DND-41 (cell line): ENCODE results near the gene PCDHA11.

ENCODE experiments used
- ATAC-seq: fragments of 200-7000 bp; cut with Tn5 transposase; 3 replicates; pipeline ENCODE4 v1.9.1; 2021; ENCODE audit warnings: low read depth; ENCODE audit not compliant: insufficient read depth
- DNase-seq: peaks from one replicate; pipeline ENCODE4 v3.0.0-alpha.2; 2020
- H2AFZ ChIP-seq: 2 replicates; pipeline ENCODE4 v1.6.0; 2012; ENCODE audit warnings: low read depth, low read length
- H3K27ac ChIP-seq: 2 replicates; pipeline ENCODE4 v1.5.1; 2012; ENCODE audit warnings: low read length, inconsistent platforms
- H3K27me3 ChIP-seq: fragments of 200-600 bp; sonication (generic); 2 replicates; pipeline ENCODE4 v1.6.0; 2012; ENCODE audit warnings: low read length, mild to moderate bottlenecking, inconsistent platforms; ENCODE audit not compliant: insufficient read depth, poor library complexity
- H3K36me3 ChIP-seq: 2 replicates; pipeline ENCODE4 v1.5.1; 2012; ENCODE audit warnings: low read length, inconsistent platforms; ENCODE audit not compliant: insufficient read depth
- H3K4me1 ChIP-seq: 2 replicates; pipeline ENCODE4 v1.5.1; 2012; ENCODE audit warnings: mild to moderate bottlenecking, low read length; ENCODE audit not compliant: insufficient read depth
- H3K4me2 ChIP-seq: 2 replicates; pipeline ENCODE4 v1.6.0; 2012; ENCODE audit warnings: mild to moderate bottlenecking, moderate library complexity, low read length, inconsistent platforms; ENCODE audit not compliant: insufficient read depth
- H3K4me3 ChIP-seq, 2 experiments: fragments of 200-600 bp in 1 of 2; shearing (Covaris generic) in 1 of 2; 2 replicates each; pipeline ENCODE4 v1.5.1; 2012 to 2016; ENCODE audit warnings: inconsistent platforms in 2 of 2, low read length in 2 of 2, mild to moderate bottlenecking in 2 of 2, low read depth in 1 of 2, moderate library complexity in 1 of 2
- H3K79me2 ChIP-seq: 2 replicates; pipeline ENCODE4 v1.6.0; 2012; ENCODE audit warnings: low read length, inconsistent platforms; ENCODE audit not compliant: insufficient read depth
- H3K9ac ChIP-seq: 2 replicates; pipeline ENCODE4 v1.6.0; 2012; ENCODE audit warnings: low read depth, mild to moderate bottlenecking, inconsistent platforms, low read length, moderate library complexity
- H3K9me3 ChIP-seq: 2 replicates; pipeline ENCODE4 v1.5.1; 2012; ENCODE audit warnings: low read length, moderate library complexity, mild to moderate bottlenecking, inconsistent platforms; ENCODE audit not compliant: insufficient read depth, severe bottlenecking
- H4K20me1 ChIP-seq: 2 replicates; pipeline ENCODE4 v1.6.0; 2012; ENCODE audit warnings: low read length; ENCODE audit not compliant: insufficient read depth
- EZH2 ChIP-seq: IDR thresholded peaks from 3 replicates; pipeline ENCODE4 v1.6.1; 2012; ENCODE audit warnings: borderline replicate concordance, low read depth, mild to moderate bottlenecking, moderate library complexity, low read length, inconsistent platforms; ENCODE audit not compliant: severe bottlenecking
- TF ChIP-seq, protein P1 (sequence below): IDR thresholded peaks from 2 replicates; pipeline ENCODE4 v1.5.1; 2012; ENCODE audit warnings: borderline replicate concordance, low read length, moderate library complexity, mild to moderate bottlenecking; ENCODE audit not compliant: poor library complexity, severe bottlenecking; ENCODE audit errors: extremely low read depth

The PCDHA11 gene

DNA sequence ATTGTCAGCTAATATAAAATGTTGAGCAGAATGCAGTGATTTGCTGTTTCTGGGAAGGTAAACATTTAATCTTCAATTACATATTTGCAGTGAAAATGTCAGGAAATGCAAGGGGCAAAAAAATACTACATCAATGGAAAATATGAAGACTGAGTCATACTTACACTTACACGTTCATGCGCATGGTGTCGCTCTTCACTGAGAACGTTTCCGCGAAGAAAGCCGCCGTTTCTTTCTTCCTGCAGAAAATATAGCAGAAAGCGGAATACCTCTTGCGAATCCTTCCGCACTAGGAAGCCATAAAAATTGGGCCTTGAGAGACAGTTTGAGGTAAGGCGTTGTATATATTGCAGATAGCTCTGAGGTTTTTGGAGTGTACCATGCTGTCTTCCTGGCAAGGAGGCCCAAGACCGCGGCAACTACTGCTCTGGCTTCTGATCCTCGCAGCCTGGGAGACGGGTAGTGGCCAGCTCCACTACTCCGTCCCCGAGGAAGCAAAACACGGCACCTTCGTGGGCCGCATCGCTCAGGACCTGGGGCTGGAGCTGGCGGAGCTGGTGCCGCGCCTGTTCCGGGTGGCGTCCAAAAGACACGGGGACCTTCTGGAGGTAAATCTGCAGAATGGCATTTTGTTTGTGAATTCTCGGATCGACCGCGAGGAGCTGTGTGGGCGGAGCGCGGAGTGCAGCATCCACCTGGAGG lies 13.3 kb downstream of the PCDHA11 start, which contains the start of gene PCDHA13:
PCDHA13 (plus strand) TSS at position 236 of the 702 bp plus-strand sequence; CDS start at position 381, 145 bp downstream.
- Histone ChIP-seq H3K79me2 (no peaks in the 10 kb centered on the region), H3K4me1 (no peaks in the 10 kb centered on the region), H3K9me3 (no peaks in the 10 kb centered on the region), H3K27me3 (peaks cover 2% of the 10 kb centered on the region), H3K4me2 (no peak within 1 kb of the TSS), H3K36me3 (no peaks in the 10 kb centered on the region), H3K9ac (no peak within 1 kb of the TSS), H4K20me1 (no peaks in the 10 kb centered on the region), H3K4me3 (no peak within 1 kb of the TSS), H3K27ac (no peak within 1 kb of the TSS), H2AFZ (no peak within 1 kb of the TSS)
- no peak for DNase-seq
- TF ChIP-seq, protein P1, sequence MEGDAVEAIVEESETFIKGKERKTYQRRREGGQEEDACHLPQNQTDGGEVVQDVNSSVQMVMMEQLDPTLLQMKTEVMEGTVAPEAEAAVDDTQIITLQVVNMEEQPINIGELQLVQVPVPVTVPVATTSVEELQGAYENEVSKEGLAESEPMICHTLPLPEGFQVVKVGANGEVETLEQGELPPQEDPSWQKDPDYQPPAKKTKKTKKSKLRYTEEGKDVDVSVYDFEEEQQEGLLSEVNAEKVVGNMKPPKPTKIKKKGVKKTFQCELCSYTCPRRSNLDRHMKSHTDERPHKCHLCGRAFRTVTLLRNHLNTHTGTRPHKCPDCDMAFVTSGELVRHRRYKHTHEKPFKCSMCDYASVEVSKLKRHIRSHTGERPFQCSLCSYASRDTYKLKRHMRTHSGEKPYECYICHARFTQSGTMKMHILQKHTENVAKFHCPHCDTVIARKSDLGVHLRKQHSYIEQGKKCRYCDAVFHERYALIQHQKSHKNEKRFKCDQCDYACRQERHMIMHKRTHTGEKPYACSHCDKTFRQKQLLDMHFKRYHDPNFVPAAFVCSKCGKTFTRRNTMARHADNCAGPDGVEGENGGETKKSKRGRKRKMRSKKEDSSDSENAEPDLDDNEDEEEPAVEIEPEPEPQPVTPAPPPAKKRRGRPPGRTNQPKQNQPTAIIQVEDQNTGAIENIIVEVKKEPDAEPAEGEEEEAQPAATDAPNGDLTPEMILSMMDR, result no peak
- no peak for TF ChIP-seq EZH2
- no peak for ATAC-seq

- H3K27me3 ChIP-seq, result peaks cover 2% of the 10 kb centered on the region
- no peak overlapping the region for H3K27ac ChIP-seq
- H2AFZ ChIP-seq, result no peak overlapping the region
- no peak for DNase-seq
- no peak for ATAC-seq
- no peak overlapping the region for H3K4me3 ChIP-seq
- H3K4me1 ChIP-seq, result no peaks in the 10 kb centered on the region
- H4K20me1 ChIP-seq, result no peaks in the 10 kb centered on the region
- H3K9ac ChIP-seq, result no peak overlapping the region
- no peaks in the 10 kb centered on the region for H3K79me2 ChIP-seq
- H3K9me3 ChIP-seq, result no peaks in the 10 kb centered on the region
- no peak overlapping the region for H3K4me2 ChIP-seq
- H3K36me3 ChIP-seq, result no peaks in the 10 kb centered on the region
- TF ChIP-seq, protein P1, result peak; percentile 47
- no peak for TF ChIP-seq EZH2
Observed at GRCh38 chr5:140882591-140882899, 13.8 kb downstream of the PCDHA11 start.

DNA sequence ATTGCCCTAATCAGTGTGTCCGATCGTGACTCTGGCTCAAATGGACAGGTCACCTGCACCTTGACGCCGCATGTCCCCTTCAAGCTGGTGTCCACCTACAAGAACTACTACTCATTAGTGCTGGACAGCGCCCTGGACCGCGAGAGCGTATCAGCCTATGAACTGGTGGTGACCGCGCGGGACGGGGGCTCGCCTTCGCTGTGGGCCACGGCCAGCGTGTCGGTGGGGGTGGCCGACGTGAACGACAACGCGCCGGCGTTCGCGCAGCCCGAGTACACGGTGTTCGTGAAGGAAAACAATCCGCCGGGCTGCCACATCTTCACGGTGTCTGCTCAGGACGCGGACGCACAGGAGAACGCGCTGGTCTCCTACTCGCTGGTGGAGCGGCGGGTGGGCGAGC lies 14.6 kb downstream of the PCDHA11 start:
- Histone ChIP-seq H2AFZ (no peak overlapping the region), H3K4me2 (no peak overlapping the region), H3K4me3 (no peak overlapping the region), H3K79me2 (no peaks in the 10 kb centered on the region), H3K36me3 (no peaks in the 10 kb centered on the region), H4K20me1 (no peaks in the 10 kb centered on the region), H3K9me3 (no peaks in the 10 kb centered on the region), H3K4me1 (no peaks in the 10 kb centered on the region), H3K9ac (no peak overlapping the region), H3K27ac (no peak overlapping the region), H3K27me3 (peaks cover 7% of the 10 kb centered on the region)
- TF ChIP-seq, protein P1, result no peak
- TF ChIP-seq EZH2, result no peak
- DNase-seq, result no peak
- ATAC-seq, result no peak
